Measurements from ENCODE around the gene NSUN2.

The NSUN2 gene

GRCh38 chr5:6604341-6604740, 28.5 kb downstream of the NSUN2 start:
- DNase-seq (ENCODE audit: low read depth, low spot score): no peak

DNA sequence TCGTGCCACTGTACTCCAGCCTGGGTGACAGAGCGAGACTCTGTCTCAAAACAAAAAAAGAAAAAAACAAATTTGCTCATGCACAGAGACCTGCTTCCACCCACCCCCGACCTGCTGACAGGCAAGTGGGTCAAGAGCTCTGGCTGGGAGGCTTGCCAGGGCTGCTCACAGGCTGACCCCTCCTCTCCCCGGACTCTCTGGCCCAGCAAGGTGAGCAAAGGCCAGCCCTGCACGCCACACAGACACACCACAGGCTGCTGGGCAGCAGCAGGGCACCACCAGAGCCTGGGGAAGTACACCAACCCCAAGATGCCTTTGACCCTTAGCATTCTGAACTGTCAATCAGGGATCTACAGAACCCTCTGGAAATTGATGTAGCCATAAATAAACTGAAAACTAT, 29.2 kb downstream of the NSUN2 start:
- no peak for DNase-seq (ENCODE audit: low read depth, low spot score)

DNA sequence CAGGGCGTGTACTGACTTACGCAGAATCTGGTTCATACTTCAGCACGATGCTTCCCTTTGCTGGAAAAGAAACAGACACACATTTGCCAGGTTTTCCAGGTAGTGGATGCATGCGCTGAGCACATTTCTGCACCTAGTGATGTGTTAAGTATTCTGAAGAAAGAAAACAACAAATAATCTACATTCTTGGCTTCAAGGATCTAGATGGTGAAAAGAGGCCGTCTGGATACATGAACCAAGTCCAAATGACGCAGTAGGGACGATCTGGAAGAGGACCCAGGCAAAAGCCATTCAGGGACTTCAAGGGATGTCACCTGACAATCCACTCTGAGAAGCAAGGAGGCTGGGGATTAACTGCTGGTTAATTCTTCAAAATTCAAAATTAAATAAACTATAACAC, 30.4 kb downstream of the NSUN2 start:
- no peak for DNase-seq (ENCODE audit: low read depth, low spot score)

DNA sequence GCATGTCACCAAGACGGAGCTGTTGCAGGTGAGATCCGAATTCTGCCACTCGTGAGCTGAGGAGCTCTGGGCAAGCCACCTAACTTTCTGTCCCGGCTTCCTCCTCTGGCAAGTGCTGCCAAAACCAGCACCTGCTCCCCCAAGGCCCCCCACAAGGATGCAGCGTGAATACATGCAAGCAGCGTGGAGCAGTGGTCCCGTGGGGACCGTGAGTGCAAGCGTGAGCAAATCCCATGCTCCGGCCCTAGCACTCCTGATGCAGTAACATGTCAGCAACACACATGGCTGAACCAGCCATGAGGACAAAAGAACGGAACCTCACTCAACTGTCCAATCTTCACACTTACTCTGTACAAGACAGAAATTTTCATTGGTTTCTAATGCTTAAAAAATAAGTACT, 31.0 kb downstream of the NSUN2 start:
- no peak for DNase-seq (ENCODE audit: low read depth, low spot score)

DNA sequence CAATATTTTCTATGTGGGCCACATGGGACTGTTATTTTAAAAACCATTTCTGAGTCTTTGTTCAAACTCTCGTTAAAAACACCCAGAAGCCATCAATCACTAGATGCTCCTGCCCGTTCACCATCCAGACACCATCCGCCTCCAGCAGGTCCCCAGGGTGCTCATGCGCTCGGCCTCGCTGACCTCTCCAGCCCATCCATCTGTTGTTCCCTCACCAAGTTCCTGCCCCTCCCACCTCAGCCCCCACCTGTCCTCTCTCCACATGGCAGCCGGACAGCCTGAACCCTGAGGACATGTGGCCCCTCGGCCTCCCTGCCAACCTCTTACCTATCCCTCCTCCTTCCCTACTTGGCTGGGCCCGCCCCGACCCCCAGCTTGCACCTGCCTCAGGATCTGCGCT, 31.6 kb downstream of the NSUN2 start:
- no peak for DNase-seq (ENCODE audit: low read depth, low spot score)

DNA sequence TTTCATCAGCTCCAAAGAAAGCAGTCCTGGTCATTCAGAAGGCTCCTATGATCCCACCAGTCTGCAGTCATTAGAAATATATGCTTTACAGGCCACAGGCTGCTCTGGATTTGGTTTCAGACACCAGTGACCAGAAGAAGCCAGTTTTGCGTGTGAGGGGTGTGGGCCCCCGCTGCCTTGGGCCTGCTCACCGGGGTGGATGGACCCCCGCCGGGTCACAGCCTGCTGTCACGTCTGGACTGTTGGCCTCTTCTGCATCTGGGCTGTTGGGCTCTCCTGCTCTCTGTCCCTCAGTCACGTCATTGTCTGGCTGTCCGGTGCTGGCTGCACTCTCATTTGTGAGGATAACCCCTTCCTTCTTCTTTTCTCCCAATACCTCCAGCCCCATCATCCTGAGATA, 33.1 kb downstream of the NSUN2 start:
- no peak for DNase-seq (ENCODE audit: low read depth, low spot score)

DNA sequence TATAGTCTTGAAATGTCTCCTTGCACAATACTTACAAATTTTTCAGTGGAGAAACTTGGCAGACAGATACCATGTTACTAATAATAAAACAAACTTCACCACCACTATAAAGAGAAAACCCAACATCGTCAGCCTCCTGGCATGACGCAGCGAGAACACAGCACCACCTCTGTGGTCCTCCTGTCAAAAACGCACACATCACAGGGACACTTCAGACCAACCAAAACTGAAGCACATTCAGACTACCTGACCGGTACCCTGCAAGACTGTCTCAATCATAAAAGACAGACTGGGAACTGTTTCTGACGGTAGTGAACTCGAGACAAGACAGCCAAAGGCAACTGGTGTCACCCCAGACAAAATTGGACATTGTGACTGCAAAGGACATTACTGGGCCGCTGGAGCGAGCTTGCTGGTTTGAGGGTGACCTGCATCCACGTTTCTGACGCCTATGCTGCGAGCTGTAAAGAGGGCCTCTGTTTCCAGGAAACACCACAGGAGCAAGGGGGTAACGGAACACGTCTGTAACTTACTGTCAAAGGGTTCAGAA, 34.4 kb downstream of the NSUN2 start:
- peak; percentile 9 for DNase-seq (ENCODE audit: low read depth, low spot score)

DNA sequence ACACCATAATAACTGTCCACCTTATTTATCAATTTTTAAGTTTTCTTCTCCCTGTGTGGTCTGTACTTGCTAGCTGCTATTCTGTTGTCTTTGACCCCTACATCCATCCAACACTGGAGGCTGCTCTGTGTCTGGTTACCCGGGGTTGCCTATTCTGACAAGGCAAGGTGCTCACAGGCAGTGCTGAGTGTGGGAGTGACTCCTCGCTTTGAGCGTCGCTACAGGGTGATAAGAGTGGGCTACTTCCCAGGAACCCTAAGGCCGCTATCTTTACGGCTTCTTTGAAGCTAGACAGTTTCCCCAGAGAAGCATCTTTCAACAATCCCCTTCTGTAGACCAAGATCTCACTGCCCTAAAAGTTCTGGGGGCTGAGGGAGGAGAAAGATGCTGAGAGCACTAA, 35.3 kb downstream of the NSUN2 start:
- DNase-seq (ENCODE audit: low read depth, low spot score): no peak

GRCh38 chr5:6596388-6596787, 36.5 kb downstream of the NSUN2 start:
- DNase-seq (ENCODE audit: low read depth, low spot score): no peak

- no peak for DNase-seq (ENCODE audit: low read depth, low spot score)
Measured at GRCh38 chr5:6595405-6595804, 37.4 kb downstream of the NSUN2 start.

- DNase-seq (ENCODE audit: low read depth, low spot score): no peak
Measured at GRCh38 chr5:6594066-6594465, 38.8 kb downstream of the NSUN2 start.

DNA sequence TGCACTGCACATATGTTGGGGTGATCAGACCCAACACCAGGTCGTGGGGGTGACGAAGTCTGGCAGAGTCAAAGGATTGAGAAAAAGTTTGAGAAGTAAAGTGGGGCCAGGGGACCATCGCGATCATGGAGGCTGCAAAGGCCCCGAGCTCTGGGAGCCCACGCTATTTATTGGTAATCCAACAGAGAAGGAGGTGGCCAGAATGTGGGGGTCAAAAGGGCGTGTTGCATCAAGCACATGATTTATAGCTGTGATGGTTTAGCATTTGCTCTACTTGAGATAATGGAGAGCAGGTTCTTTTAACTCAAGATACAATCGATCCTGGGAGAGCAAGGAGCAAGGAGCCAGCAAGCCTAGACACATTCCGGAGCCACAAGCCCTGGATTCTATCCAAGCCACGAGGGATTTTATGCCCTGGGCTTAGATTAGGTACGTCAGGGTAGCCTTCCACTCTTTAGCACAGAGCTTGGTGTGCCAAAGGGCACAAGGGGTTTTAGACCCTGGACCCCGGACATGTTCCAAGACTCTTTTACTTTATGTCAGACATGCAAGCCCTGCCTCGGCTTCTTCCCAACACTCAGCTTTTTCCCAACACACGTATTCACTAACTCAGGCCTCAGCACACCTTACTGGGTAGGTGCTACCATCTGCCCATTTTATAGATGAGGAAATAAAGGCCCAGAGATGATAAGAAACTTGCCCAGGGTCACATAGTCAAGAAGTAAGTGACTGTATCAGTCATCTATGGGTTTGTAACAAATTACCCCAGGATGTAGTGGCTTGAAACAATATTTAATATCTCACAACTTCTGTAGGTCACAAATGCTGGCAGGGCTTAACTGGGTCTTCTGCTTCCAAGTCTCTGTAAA, 39.5 kb downstream of the NSUN2 start:
- DNase-seq (ENCODE audit: low read depth, low spot score): no peak

- no peak for DNase-seq (ENCODE audit: low read depth, low spot score)
Measured at GRCh38 chr5:6592601-6593000, 40.2 kb downstream of the NSUN2 start.

DNA sequence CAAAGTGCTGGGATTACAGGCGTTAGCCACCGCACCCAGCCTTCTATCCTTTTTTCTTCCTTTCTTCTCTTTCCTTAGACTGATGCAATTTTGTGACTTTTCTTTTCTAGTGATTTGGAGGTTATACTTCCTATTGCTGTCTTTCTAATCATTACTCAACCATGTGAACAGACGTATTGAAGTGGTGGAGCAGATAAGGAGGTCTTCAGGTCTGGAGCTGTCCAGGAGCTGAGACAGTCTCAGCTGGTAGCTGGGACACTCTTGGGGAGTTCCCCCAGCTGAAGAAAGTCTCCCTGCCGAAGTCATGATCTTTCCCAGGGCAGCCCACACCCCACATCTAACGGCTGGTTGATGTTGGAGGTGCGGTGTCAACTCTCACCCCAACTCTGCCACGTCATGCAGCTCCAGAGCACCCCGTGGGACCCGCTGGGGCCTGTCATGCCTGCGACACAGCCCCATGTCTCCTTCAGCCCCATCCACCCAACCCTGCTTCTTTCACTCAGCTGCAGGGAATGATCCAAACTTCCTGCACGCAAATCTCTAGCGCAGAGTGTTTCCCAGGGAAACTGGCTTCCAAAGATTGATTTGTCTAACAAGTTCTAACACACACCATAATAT, 41.1 kb downstream of the NSUN2 start:
- DNase-seq (ENCODE audit: low read depth, low spot score): no peak

DNA sequence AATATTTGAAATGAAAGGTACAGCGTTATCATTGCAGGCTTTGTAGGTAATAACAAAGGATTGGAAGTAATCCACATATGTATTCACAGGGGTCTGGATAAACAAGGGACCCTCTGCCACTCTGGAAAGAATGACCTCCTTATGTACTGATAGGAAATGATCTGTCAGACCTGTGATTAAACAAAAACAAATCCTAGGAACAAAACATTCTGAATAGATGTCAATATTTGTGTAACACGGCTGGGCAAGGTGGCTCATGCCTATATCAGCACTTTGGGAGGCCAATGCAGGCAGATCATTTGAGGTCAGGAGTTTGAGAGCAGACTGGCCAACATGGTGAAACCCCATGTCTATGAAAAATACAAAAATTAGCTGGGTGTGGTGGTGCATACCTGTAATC, 42.3 kb downstream of the NSUN2 start:
- DNase-seq (ENCODE audit: low read depth, low spot score): no peak

GRCh38 chr5:6587171-6587570, 45.7 kb downstream of the NSUN2 start:
- DNase-seq (ENCODE audit: low read depth, low spot score): no peak

GRCh38 chr5:6586647-6587042, 46.2 kb downstream of the NSUN2 start:
- DNase-seq (ENCODE audit: low read depth, low spot score): no peak

DNA sequence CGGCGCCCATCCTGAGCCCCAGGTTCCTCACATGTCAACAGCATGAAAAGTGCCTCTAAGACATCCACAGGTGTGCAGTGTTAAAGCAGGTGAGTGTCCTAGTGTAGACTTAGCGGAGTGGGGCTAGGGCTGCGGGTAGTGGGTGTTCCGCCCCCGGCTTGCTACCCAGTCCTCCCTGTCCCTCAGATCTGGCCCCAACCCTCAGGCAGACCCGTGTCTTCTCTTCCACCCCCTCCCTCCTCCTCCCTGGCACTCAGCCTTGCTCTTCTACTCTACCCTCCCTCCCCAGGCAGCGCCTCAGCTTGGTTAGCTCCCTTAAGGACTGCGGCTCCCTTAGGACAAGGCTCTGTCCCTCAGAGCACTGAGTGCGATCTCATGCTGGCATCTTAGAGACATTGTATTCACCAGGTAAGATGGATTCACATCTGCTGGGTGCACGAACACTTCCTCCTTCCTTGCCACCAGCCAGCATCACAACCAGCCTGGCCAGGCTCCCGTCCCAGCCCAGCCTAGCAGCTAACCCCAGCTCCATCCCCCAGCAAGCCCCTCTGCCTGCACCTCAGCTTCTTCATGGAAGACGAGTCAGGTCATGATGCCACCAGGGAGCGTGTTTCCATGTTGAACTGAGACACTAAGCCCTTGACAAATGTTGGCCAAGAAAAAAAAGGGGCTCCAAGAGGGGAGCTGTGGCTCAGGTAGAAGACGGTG, 46.8 kb downstream of the NSUN2 start:
- DNase-seq (ENCODE audit: low read depth, low spot score): no peak

- no peak for DNase-seq (ENCODE audit: low read depth, low spot score)
Measured at GRCh38 chr5:6585168-6585567, 47.7 kb downstream of the NSUN2 start.

GRCh38 chr5:6584727-6585126, 48.1 kb downstream of the NSUN2 start:
- no peak for DNase-seq (ENCODE audit: low read depth, low spot score)

GRCh38 chr5:6584101-6584645, 48.7 kb downstream of the NSUN2 start:
- no peak for DNase-seq (ENCODE audit: low read depth, low spot score)

Data from astrocyte of the hippocampus (primary cell).